Right lung (tissue), 5 donors: Measurements from ENCODE around the gene HPCAL1. TPM values are rescaled to one million over a fixed set of nuclear protein-coding genes. Genes with fewer than 3 reads are reported as not detected.

Experiments
- DNase-seq, 2 donors: peaks; one replicate each; pipeline ENCODE4 v3.0.0-alpha.2; 2013
- polyA plus RNA-seq, 5 donors: library from polyadenylated mRNA; unstranded; fragments of 120-200 nt; gene quantifications; one replicate each; pipeline versions ENCODE4 v1.2.1 to v1.2.3, GENCODE V29; 2013; ENCODE audit warnings: inconsistent platforms in 1 of 5, low replicate concordance in 1 of 5; ENCODE audit not compliant: insufficient read length in 5 of 5, insufficient read depth in 1 of 5

Gene HPCAL1
- polyA plus RNA-seq, 5 donors: 48.4 to 95.0 (median 72.2) TPM

- no peak for DNase-seq
These were observed 48.1 kb downstream of the HPCAL1 start for GRCh38 chr2:10350761-10351160.

GRCh38 chr2:10352361-10352760, 49.7 kb downstream of the HPCAL1 start:
- no peak for DNase-seq

GRCh38 chr2:10352972-10353371, 50.3 kb downstream of the HPCAL1 start:
- DNase-seq: no peak

GRCh38 chr2:10353931-10354330, 51.2 kb downstream of the HPCAL1 start:
- no peak for DNase-seq

GRCh38 chr2:10354399-10354798, 51.7 kb downstream of the HPCAL1 start:
- no peak for DNase-seq

GRCh38 chr2:10355471-10356438, 53.1 kb downstream of the HPCAL1 start:
- no peak for DNase-seq

GRCh38 chr2:10356439-10356811, 53.7 kb downstream of the HPCAL1 start:
- no peak for DNase-seq

- no peak for DNase-seq
These were observed 54.8 kb downstream of the HPCAL1 start for GRCh38 chr2:10357193-10358169.

- DNase-seq: no peak
These were observed 56.5 kb downstream of the HPCAL1 start for GRCh38 chr2:10359246-10359645.

- DNase-seq: no peak
These were observed 57.1 kb downstream of the HPCAL1 start for GRCh38 chr2:10359731-10360329.

GRCh38 chr2:10360460-10360849, 57.8 kb downstream of the HPCAL1 start:
- DNase-seq: no peak

- no peak for DNase-seq
These were observed 58.3 kb downstream of the HPCAL1 start for GRCh38 chr2:10360850-10361588.

GRCh38 chr2:10362096-10362897, 59.6 kb downstream of the HPCAL1 start:
- DNase-seq: no peak

- DNase-seq: no peak
These were observed 60.3 kb downstream of the HPCAL1 start for GRCh38 chr2:10362898-10363454.

GRCh38 chr2:10363861-10364610, 61.3 kb downstream of the HPCAL1 start:
- DNase-seq: no peak

GRCh38 chr2:10365412-10365811, 62.7 kb downstream of the HPCAL1 start:
- DNase-seq: no peak

- no peak for DNase-seq
These were observed 64.0 kb downstream of the HPCAL1 start for GRCh38 chr2:10366601-10367270.
